Right ventricle myocardium inferior (tissue), 1 donor: Measurements from ENCODE around the gene NSG2. TPM values are rescaled to one million over a fixed set of nuclear protein-coding genes. Genes with fewer than 3 reads are reported as not detected.
A peak's percentile ranks its signal among the peaks of the same experiment; 100 is the strongest.
"Not testable (repeated sequence)": the region's sequence is repeated elsewhere in the genome, so short reads cannot be mapped to it uniquely, and the experiment has no call there.

Experiments
- ATAC-seq: fragments of 200-7000 bp; cut with Tn5 transposase; one replicate; pipeline ENCODE4 v1.9.1; 2020; ENCODE audit warnings: mild to moderate bottlenecking, moderate library complexity
- DNase-seq: peaks from one replicate; pipeline ENCODE4 v3.0.0; 2021; ENCODE audit errors: missing footprints
- intact Hi-C: fragments of 100-400 bp; cut with DNase I; formaldehyde crosslinking; loops from one replicate; pipeline ENCODE4 v1.11.0; 2022
- long read RNA-seq: library from polyadenylated mRNA; unstranded; transcript quantifications from one replicate; pipeline ENCODE4 v2.0.0, GENCODE V29; 2021
- total RNA-seq: library from RNA; stranded (reverse); fragmentation: NEBNext Ultra II Directional; extraction: Animal tissue kit (Norgen Biotek cat#: 25700); gene quantifications from one replicate; pipeline ENCODE4 v1.2.1, GENCODE V29; 2021
- donor health status: DM: no; HTN: yes; CAD: no; lungs with severe emphysema.

Gene NSG2
- total RNA-seq: 0.30 TPM
- long read RNA-seq: 0 reads

GRCh38 chr5:174045470-174046025, at the start of gene NSG2:
NSG2 (plus strand) TSS chr5:174045706; CDS start chr5:174046756, 1,050 bp downstream.
- intact Hi-C loops: loop anchor here (1.0 kb wide), 1 partner anchor 272 kb away; no protein-coding TSS in a partner anchor
- peak; percentile 96 for ATAC-seq
- peak; percentile 91 for DNase-seq

DNA sequence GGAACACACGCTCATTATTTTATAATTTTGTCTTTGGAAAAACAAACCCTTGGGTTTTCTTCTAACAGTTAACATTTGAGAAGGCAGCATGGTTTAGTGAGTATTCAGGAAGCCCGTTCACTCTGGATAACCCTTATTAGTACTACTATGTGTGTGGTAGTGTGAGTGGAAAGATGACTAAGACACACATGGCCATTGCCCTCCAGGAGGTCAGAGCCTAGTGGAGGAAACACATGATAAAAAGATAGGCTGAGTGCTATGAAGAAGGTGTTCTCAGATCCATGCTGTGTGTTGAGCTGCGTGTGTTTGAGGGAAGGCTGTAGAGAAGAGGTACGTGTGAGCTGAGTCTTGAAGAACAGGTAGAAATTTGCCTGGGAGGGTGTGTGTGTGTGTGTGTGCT, 48.2 kb upstream of the NSG2 start:
- intact Hi-C loops: no loop called here
- ATAC-seq (no peak), DNase-seq (no peak)

DNA sequence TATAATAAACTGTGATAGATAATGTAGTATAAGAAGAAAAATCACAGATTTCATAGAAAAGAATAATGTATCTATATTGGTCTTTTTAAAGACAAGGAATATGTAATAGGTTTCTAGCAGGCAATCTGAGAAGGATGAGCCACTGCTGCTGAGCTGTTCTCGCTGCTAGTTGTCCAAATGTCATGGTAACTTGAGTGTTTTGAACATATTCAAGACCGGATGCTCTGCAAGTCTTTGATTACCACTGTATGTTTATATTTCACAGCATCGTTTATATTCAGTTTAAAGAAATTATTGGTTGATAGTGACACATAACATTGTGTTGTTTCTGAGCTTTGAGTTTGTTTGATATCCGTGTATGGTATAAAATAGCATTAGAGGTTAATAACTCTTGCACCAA, 47.0 kb upstream of the NSG2 start:
- intact Hi-C loops: no loop called here
- ATAC-seq: no peak

GRCh38 chr5:174000076-174000475, 45.4 kb upstream of the NSG2 start:
- ATAC-seq (no peak), DNase-seq (no peak)
- intact Hi-C loops: no loop called here

More for the DNA sequence above, 47.0 kb upstream of the NSG2 start:
- no peak for DNase-seq

GRCh38 chr5:174003795-174004194, 41.7 kb upstream of the NSG2 start:
- no peak for ATAC-seq
- intact Hi-C loops: no loop called here
- no peak for DNase-seq

- intact Hi-C loops: no loop called here
- ATAC-seq (no peak), DNase-seq (no peak)
Observed at GRCh38 chr5:174008922-174009321, 36.6 kb upstream of the NSG2 start.

GRCh38 chr5:174010365-174010764, 35.1 kb upstream of the NSG2 start:
- intact Hi-C loops: no loop called here
- DNase-seq: no peak

GRCh38 chr5:174011441-174011840, 34.1 kb upstream of the NSG2 start:
- intact Hi-C loops: no loop called here
- no peak for DNase-seq
- ATAC-seq: no peak

More at GRCh38 chr5:174010365-174010764, 35.1 kb upstream of the NSG2 start:
- ATAC-seq: no peak

GRCh38 chr5:174020069-174020927, 25.2 kb upstream of the NSG2 start:
- DNase-seq, ATAC-seq, intact Hi-C loops: not testable (repeated sequence)

GRCh38 chr5:174020928-174021304, 24.6 kb upstream of the NSG2 start:
- intact Hi-C loops: no loop called here
- no peak for ATAC-seq
- DNase-seq: no peak

DNA sequence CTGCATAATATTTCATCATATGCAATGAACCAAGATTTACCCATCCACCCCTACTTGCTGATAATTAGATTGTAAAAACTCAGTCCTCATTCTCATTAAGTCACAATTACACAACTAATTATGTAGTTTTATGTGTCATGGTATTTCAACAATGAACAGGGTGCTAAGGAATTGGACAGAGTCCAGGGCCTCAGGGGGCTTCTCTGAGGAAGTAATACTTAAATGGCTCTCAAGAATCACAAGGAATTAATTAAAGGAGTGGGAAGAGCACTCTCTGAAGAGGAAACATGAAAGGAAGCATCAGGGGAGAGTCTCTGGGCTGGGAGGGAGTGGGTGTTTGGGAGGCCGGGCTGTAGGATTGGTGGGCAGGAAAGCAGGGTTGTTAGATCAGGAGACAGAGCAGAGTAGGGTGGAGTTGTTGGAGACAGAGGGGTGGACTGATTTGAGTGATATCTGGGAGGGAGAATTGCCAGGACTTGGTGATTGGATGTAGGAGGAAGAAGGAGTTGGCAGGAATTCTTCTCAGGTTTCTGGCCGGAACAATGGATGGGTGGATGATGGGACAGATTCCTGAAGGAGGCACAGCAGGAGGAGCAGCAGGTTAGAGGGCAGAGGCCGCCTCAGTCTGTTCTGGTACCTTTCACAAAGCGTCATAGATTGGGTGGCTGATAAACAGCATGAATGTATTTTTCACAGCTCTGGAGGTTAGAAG, 23.0 kb upstream of the NSG2 start:
- intact Hi-C loops: no loop called here

DNA sequence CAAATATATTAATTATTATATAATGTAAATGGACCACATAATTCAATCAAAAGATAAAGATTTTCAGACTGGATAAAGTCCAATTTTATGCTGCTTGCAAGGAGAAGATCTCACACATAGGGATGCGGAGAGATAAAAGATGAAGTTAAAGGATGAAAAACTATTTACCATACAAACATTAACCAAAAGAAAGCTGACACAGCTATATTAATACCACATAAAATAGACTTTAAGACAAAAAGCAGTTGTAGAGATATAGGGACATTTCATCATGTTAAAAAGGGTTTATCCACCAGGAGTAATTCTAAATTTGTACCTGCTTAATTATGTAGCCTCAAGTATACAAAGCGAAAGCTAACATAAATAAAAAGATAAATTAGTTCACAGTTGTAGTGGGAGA, 15.2 kb upstream of the NSG2 start:
- intact Hi-C loops: no loop called here
- DNase-seq (no peak), ATAC-seq (no peak)

More for the DNA sequence above, 23.0 kb upstream of the NSG2 start:
- ATAC-seq (no peak), DNase-seq (no peak)

DNA sequence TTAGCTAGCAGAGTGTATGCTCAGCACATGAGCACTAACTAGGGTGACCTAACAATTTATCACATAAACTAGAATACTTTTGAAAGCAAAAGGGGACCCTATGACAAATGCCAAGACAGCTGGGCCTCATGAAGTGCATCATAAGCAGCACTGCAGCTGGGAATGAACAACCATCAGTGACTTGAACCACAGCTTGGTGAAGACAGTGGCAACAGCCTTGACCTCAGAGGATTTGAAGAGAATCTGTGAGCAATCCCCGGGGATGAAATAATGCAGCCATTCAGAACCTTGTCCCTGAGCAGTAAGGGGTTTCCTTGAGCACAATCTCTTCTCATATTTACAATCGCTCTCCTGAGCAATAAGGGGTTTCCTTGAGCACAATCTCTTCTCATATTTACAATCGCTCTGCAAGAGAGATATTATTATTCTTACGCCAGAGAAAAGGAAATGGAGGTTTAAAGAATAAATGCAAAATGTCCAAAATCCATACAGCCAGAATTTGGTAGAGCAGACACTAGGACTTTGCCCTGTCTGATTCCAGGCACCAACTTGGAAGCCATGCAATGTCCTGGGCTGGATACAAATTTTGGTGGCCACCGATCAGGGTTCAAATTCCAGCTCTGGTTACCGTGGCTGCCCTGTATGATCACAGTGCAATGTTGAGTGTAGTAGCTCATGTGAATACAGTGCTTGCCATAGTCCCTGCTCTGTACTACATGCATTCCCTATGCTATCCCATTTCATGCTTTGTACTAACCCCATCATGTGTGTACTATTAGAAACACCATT, 846 bp upstream of the NSG2 start:
- intact Hi-C loops: loop anchor here (1.0 kb wide), 1 partner anchor 273 kb away; no protein-coding TSS in a partner anchor
- no peak for ATAC-seq
- DNase-seq: no peak

- no peak for ATAC-seq
- intact Hi-C loops: no loop called here
- no peak for DNase-seq
Observed at GRCh38 chr5:174046558-174046957, 1.1 kb downstream of the NSG2 start.

- intact Hi-C loops: no loop called here
- DNase-seq: no peak
Observed at GRCh38 chr5:174047472-174048099, 2.1 kb downstream of the NSG2 start.

DNA sequence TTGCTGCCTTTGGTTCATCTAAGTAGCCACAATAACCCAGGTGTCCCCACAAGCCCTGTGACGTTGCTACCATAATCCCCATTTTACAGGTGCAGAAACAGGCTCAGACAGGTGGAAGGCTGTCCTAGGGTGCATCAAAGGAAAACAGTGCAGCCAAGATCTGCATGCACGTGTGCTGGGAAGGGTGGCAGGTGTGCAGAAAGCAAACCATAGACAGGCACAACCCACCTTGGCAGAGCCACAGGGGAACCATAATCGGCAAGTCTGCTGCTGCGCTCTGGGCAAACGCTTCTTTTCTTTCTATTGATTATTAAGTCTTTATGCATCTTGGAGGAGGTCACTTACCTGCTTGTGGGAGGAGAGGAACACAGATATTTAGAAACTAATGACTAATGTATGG, 7.1 kb downstream of the NSG2 start:
- ATAC-seq (no peak), DNase-seq (no peak)
- intact Hi-C loops: no loop called here

More at GRCh38 chr5:174047472-174048099, 2.1 kb downstream of the NSG2 start:
- ATAC-seq: no peak

DNA sequence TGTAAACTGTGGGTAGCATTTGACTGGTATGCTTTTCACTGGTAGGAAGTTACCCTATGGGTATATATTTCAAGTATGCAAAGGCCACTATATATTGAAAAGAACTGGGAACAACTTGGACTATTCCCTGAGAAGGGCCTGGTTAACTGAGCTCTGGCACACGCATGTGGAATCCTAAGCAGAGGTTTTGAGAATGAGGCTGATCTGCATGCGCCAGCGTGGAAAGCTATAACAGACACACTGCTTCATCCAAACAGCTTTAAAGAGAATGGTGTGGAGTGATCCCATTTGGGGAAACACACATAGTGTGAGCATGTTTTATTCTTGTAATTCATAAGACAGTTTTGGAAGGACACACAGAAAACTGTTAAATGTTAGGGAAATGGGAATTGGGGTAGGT, 8.4 kb downstream of the NSG2 start:
- intact Hi-C loops: no loop called here
- no peak for ATAC-seq
- DNase-seq: no peak

GRCh38 chr5:174056064-174056847, 10.8 kb downstream of the NSG2 start:
- ATAC-seq (peak; percentile 82), DNase-seq (no peak)
- intact Hi-C loops: no loop called here
